ENCODE measurements around the gene METAP1.
"Not testable (repeated sequence)": the region's sequence is repeated elsewhere in the genome, so short reads cannot be mapped to it uniquely, and the experiment has no call there.

The METAP1 gene

GRCh38 chr4:99013884-99014523 is 18.5 kb downstream of the METAP1 start:
- Histone ChIP-seq H3K4me3 (replicated peaks; ENCODE audit: insufficient read depth, low read length) (no peak overlapping the region), H3K27me3 (ENCODE audit: insufficient read depth, poor library complexity, severe bottlenecking) (no peaks in the 10 kb centered on the region), H3K27ac (replicated peaks) (no peak overlapping the region)
- no peak for TF ChIP-seq GABPA (IDR thresholded peaks at IDR 0.05; ENCODE audit: low read depth)
- TF ChIP-seq SPI1 (IDR thresholded peaks at IDR 0.05; ENCODE audit: borderline replicate concordance, low read depth): peak; percentile 44; the same call in 1 of the 2 replicates
- DNase-seq (ENCODE audit: low read depth in 1 of 2, low spot score in 1 of 2): no peak

GRCh38 chr4:99021386-99021785 is 25.9 kb downstream of the METAP1 start:
- DNase-seq (ENCODE audit: low read depth in 1 of 2, low spot score in 1 of 2): no peak
- Histone ChIP-seq H3K4me3 (replicated peaks; ENCODE audit: insufficient read depth, low read length) (no peak overlapping the region), H3K27me3 (ENCODE audit: insufficient read depth, poor library complexity, severe bottlenecking) (no peaks in the 10 kb centered on the region), H3K27ac (replicated peaks) (no peak overlapping the region)
- no peak for TF ChIP-seq REST (IDR thresholded peaks at IDR 0.05; ENCODE audit: insufficient replicate concordance, low read depth)
- TF ChIP-seq SPI1 (IDR thresholded peaks at IDR 0.05; ENCODE audit: borderline replicate concordance, low read depth): no peak
- no peak for TF ChIP-seq GABPA (IDR thresholded peaks at IDR 0.05; ENCODE audit: low read depth)
- no peak for TF ChIP-seq POLR2AphosphoS5 (IDR thresholded peaks at IDR 0.05; ENCODE audit: low read depth)
- no peak for TF ChIP-seq CTCF (IDR thresholded peaks at IDR 0.05; ENCODE audit: insufficient read depth, low read length)

GRCh38 chr4:99022566-99022965 is 27.0 kb downstream of the METAP1 start:
- no peak for DNase-seq (ENCODE audit: low read depth in 1 of 2, low spot score in 1 of 2)
- Histone ChIP-seq H3K27me3 (ENCODE audit: insufficient read depth, poor library complexity, severe bottlenecking) (no peaks in the 10 kb centered on the region), H3K4me3 (replicated peaks; ENCODE audit: insufficient read depth, low read length) (peak overlapping the region; percentile 30), H3K27ac (replicated peaks) (no peak overlapping the region)
- TF ChIP-seq POLR2AphosphoS5 (IDR thresholded peaks at IDR 0.05; ENCODE audit: low read depth): no peak
- TF ChIP-seq REST (IDR thresholded peaks at IDR 0.05; ENCODE audit: insufficient replicate concordance, low read depth): no peak
- no peak for TF ChIP-seq SPI1 (IDR thresholded peaks at IDR 0.05; ENCODE audit: borderline replicate concordance, low read depth)
- no peak for TF ChIP-seq GABPA (IDR thresholded peaks at IDR 0.05; ENCODE audit: low read depth)
- TF ChIP-seq CTCF (IDR thresholded peaks at IDR 0.05; ENCODE audit: insufficient read depth, low read length): no peak

- H3K27ac ChIP-seq (replicated peaks); H3K4me3 ChIP-seq (replicated peaks; ENCODE audit: insufficient read depth, low read length); H3K27me3 ChIP-seq (ENCODE audit: insufficient read depth, poor library complexity, severe bottlenecking); DNase-seq (ENCODE audit: low read depth in 1 of 2, low spot score in 1 of 2): not testable (repeated sequence)
These were observed 28.3 kb downstream of the METAP1 start for GRCh38 chr4:99023800-99024251.
